Measurements from ENCODE around the gene PPARG. TPM values are rescaled to one million over a fixed set of nuclear protein-coding genes. Genes with fewer than 3 reads are reported as not detected.
"Not testable (repeated sequence)": the region's sequence is repeated elsewhere in the genome, so short reads cannot be mapped to it uniquely, and the experiment has no call there.

PPARG gene
- total and polyA plus RNA-seq, 4 donors, result 5.2 to 15.7 (median 7.0) TPM

- TF ChIP-seq EGR1 (IDR thresholded peaks at IDR 0.05; ENCODE audit: low read depth in 2 of 2), result no peak
- TF ChIP-seq MAX (IDR thresholded peaks at IDR 0.05), result no peak
- no peak for TF ChIP-seq RAD21 (IDR thresholded peaks at IDR 0.05)
- TF ChIP-seq HNF4A (conservative IDR thresholded peaks at IDR 0.05), result no peak
- no peak for TF ChIP-seq HNF4G (IDR thresholded peaks at IDR 0.05)
- no peak for TF ChIP-seq JUND (IDR thresholded peaks at IDR 0.05)
- no peak for TF ChIP-seq SP1 (IDR thresholded peaks at IDR 0.05)
- TF ChIP-seq FOXA1 (IDR thresholded peaks at IDR 0.05), result no peak
- no peak for TF ChIP-seq REST (IDR thresholded peaks at IDR 0.05)
- no peak for TF ChIP-seq YY1 (IDR thresholded peaks at IDR 0.05)
- no peak for TF ChIP-seq ZBTB33 (IDR thresholded peaks at IDR 0.05)
- no peak for TF ChIP-seq TAF1 (conservative IDR thresholded peaks at IDR 0.05)
- no peak for TF ChIP-seq RXRA (IDR thresholded peaks at IDR 0.05)
- no peak for TF ChIP-seq FOXA2 (IDR thresholded peaks at IDR 0.05)
- no peak for TF ChIP-seq CTCF (IDR thresholded peaks at IDR 0.05; ENCODE audit: low read depth, low read length, missing input control)
- no peak for TF ChIP-seq ATF3 (IDR thresholded peaks at IDR 0.05)
- Histone ChIP-seq H3K9ac (ENCODE audit: low read depth in 1 of 2, low read length in 2 of 2) (no peak overlapping the region), H3K4me1 (ENCODE audit: control insufficient read depth in 4 of 4, insufficient read depth in 4 of 4, low read length in 3 of 4) (no peaks in the 10 kb centered on the region), H3K27ac (ENCODE audit: low read depth in 1 of 2, low read length in 2 of 2) (no peak overlapping the region), H3K9me3 (ENCODE audit: control insufficient read depth in 4 of 4, low read length in 3 of 4) (no peaks in the 10 kb centered on the region), H3K4me3 (ENCODE audit: low read depth in 1 of 3, low read length in 3 of 3) (no peak overlapping the region), H3K27me3 (ENCODE audit: control insufficient read depth in 4 of 4, insufficient read depth in 4 of 4, low read length in 3 of 4) (no peaks in the 10 kb centered on the region), H3K36me3 (ENCODE audit: control insufficient read depth in 4 of 4, insufficient read depth in 3 of 4, low read depth in 1 of 4, low read length in 3 of 4) (no peaks in the 10 kb centered on the region)
- DNase-seq (ENCODE audit: low spot score), result no peak
- 96% methylated on average over 4 of the region's 4 CpGs for WGBS
Measured at GRCh38 chr3:12447075-12447474, 158.2 kb downstream of the PPARG start.

GRCh38 chr3:12448404-12449202 lies 159.7 kb downstream of the PPARG start:
- WGBS, result 85% methylated on average over 4 of the region's 4 CpGs
- H3K4me3 ChIP-seq (ENCODE audit: low read depth in 1 of 3, low read length in 3 of 3); H3K27ac ChIP-seq (ENCODE audit: low read depth in 1 of 2, low read length in 2 of 2); H3K9me3 ChIP-seq (ENCODE audit: control insufficient read depth in 4 of 4, low read length in 3 of 4); H3K36me3 ChIP-seq (ENCODE audit: control insufficient read depth in 4 of 4, insufficient read depth in 3 of 4, low read depth in 1 of 4, low read length in 3 of 4); H3K4me1 ChIP-seq (ENCODE audit: control insufficient read depth in 4 of 4, insufficient read depth in 4 of 4, low read length in 3 of 4); DNase-seq (ENCODE audit: low spot score); H3K9ac ChIP-seq (ENCODE audit: low read depth in 1 of 2, low read length in 2 of 2); H3K27me3 ChIP-seq (ENCODE audit: control insufficient read depth in 4 of 4, insufficient read depth in 4 of 4, low read length in 3 of 4): not testable (repeated sequence)
